Medulla oblongata (tissue), 1 donor: Measurements from ENCODE around the gene NKX3-2.
"Not testable (repeated sequence)": the region's sequence is repeated elsewhere in the genome, so short reads cannot be mapped to it uniquely, and the experiment has no call there.

Experiments used
- DNase-seq: peaks from one replicate; pipeline ENCODE4 v3.0.0-alpha.2; 2015; ENCODE audit errors: extremely low spot score

The NKX3-2 gene

GRCh38 chr4:13543839-13544605, at the start of gene NKX3-2:
TSS of gene NKX3-2 (minus strand) at chr4:13544508. CDS start at chr4:13544414, 94 bp downstream.
- no peak for DNase-seq

- no peak for DNase-seq
Observed at GRCh38 chr4:13592220-13592619, 47.9 kb upstream of the NKX3-2 start.

DNA sequence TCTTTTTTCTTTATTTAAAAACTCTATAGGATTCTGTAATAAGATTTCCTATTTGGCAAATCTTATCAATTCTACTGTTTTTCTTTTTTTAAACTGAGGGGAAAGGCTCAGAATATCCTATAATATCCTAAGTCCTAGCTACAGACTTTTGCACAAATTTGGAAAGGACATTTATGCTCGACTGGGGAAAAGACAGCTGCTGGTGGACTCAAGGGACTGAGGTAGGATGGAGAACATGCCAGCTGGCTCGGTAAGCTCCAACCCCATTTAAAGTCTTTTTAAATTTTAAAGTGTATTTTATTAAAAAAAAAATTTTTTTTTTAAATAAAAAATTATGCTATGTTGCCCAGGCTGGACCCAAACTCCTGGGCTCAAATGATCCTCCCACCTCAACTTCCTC, 46.5 kb upstream of the NKX3-2 start:
- DNase-seq: no peak

- DNase-seq: no peak
Observed at GRCh38 chr4:13588954-13589353, 44.6 kb upstream of the NKX3-2 start.

DNA sequence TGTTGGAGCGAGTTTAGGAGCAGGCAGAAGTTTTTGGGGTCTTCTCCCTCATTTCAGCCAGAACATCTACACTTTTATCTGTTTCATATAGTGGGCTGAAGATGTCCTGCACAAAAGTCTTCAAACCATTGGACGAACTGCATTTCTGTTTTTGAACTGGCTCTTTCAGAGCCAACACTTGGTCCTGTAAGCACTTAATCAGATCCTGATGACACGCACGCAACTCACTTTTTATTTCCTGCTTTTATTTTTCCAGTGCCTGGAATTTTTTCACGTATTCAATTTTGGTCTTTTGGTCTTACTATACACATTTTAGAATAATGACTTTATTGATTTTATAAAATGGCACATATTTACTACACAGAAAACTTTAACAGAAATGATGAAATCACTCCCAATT, 40.2 kb upstream of the NKX3-2 start:
- DNase-seq: no peak

DNA sequence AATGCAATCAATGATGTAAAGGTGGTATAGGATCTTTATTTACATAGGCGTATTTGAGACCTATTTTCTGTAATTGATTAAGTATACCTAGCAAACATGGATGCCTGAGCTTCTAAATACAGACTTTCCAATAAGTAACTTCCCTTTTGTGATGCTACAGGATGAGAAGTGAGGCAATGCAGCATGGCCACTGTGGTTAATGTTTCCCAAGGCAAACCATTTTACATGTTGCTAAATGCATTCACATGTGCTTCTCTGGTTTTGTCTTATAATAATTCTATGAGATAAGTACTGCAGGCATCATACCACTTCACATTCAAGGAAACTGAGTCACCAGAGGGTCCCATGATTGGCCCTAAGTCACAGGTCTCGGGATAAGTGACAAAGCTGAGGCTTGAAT, 35.7 kb upstream of the NKX3-2 start:
- DNase-seq: peak; percentile 9

- DNase-seq: no peak
Observed at GRCh38 chr4:13577660-13578059, 33.4 kb upstream of the NKX3-2 start.

GRCh38 chr4:13570916-13571315, 26.6 kb upstream of the NKX3-2 start:
- no peak for DNase-seq

DNA sequence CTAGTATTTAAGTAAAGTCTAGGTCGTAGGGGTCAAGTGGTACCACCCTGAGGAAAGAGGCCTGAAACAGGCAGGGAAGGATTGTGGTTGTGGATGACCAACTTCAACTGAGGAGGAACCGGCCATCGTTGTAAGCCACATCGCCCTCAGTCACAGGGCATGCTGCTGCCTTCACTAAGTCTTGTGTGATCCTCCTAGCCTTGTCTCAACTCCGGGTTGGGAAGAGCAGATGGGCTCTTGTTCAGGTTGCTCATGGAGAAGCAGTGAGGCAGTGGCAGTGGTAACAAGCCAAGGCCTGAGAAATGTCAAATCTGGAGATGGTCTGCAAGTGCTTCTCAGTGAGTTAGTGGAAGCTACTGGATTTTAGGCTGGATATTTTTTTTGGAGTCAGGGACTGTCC, 22.8 kb upstream of the NKX3-2 start:
- DNase-seq: no peak

DNA sequence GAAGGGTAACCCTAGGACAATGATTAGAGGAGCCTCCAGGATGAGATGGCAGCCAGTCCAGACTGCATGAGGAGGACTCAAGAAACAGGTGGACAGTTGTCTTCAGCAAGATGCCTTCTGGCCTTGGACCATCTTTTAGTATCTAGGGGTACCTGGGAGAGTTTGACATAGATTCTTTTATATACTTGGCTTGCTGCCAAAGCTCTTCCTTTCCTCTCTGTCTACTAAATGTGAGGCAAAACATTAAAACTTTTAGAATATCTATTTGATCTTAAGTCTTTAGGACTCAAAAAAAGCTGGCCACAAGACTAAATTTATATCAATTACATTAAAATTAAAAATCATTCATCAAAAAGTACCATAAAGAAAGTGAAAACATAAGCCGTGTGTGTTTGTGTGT, 18.6 kb upstream of the NKX3-2 start:
- DNase-seq: no peak

DNA sequence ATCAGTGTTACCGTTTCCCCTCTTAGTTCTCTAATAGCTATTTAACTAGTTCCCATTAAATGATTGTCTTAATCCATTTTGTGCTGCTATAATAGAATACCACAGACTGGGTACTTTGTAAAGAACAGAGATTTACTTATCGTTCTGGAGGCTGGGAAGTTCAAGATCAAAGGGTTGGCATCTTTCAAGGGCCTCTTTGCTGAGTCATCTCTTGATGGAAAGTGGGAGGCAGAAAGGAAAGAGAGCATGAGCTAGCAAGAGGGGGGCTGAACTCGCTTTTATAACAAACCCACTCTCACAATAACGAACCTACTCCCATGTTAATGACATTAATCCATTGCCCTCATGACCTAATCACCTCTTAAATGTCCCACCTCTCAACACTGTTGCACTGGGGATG, 17.4 kb upstream of the NKX3-2 start:
- no peak for DNase-seq

GRCh38 chr4:13560111-13560510, 15.8 kb upstream of the NKX3-2 start:
- DNase-seq: not testable (repeated sequence)

DNA sequence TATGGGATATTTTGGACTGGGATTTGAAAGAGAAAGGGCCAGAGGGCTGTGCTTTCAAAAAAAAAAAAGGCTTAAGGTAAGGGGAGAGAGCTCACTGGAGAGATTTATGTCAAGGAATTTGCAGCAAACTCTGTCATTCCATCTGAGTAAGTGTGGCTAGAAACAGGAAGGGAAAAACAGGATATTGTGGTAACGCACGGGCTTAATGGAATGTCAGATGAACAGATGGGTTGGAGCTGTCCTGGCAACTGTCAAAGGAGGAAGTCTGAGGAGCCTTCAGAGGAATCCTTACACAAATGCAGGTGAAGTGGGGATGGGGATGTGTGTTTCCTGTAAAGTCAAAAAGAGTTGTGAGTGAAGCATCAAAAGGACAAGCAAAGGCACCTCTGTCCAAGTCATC, 15.1 kb upstream of the NKX3-2 start:
- DNase-seq: no peak

- no peak for DNase-seq
Observed at GRCh38 chr4:13558881-13559280, 14.6 kb upstream of the NKX3-2 start.

- no peak for DNase-seq
Observed at GRCh38 chr4:13555325-13555724, 11.0 kb upstream of the NKX3-2 start.

GRCh38 chr4:13553081-13553480, 8.8 kb upstream of the NKX3-2 start:
- no peak for DNase-seq

GRCh38 chr4:13548984-13549546, 4.8 kb upstream of the NKX3-2 start:
- peak; percentile 80 for DNase-seq

DNA sequence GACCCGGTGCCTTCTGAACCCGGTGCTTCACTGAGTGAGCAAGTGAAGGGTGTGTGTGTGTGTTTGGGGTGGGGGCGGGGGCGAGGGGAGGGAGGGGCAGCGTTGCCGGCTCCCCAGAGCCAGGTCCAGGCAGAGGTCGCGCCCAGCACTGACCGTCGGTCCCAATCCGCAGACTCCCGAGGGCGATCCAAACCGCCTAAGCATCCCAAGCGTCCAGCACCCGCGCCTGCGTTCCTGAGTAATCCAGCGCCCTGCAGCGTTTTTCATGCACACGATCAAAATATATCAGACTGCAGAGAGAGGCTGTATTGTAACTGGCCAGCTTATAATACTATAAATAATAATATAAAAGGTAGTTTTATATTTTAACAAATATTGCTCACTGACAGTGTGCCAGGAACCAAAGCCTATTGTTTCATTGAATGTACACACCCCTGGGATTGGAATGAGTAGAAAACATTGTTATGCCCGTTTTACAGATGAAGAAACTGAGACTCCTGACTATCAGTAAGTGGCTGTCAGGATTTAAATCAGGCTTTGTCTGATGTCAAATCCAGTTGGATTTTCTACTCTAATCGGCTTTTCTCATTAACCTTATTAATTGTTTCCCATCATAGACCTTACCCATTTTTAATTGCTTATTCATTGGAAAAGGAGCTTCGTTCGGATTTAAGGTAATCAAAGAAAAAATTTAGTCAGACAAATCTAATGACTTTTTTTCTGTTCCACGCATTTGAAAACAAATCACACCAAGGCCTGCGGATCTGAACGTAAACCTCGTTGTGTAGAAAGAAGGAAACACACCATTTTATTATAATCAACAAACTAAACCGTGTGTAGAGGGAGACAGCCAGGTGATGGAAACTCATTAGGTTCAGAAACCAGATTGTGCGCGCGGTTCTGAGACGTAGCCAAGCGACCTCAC, 4.0 kb upstream of the NKX3-2 start:
- no peak for DNase-seq

GRCh38 chr4:13547485-13548041, 3.3 kb upstream of the NKX3-2 start:
- DNase-seq: no peak

GRCh38 chr4:13546941-13547484, 2.7 kb upstream of the NKX3-2 start:
- DNase-seq: no peak

GRCh38 chr4:13546142-13546940, 2.0 kb upstream of the NKX3-2 start:
- DNase-seq: no peak
